GM18520 (cell line): ENCODE results near the gene GCGR.

Experiments
- ATAC-seq: cut with Tn5 transposase; IDR thresholded peaks from one replicate; pipeline ENCODE4 v1.9.1; 2021; ENCODE audit not compliant: unreplicated experiment

GCGR gene

DNA sequence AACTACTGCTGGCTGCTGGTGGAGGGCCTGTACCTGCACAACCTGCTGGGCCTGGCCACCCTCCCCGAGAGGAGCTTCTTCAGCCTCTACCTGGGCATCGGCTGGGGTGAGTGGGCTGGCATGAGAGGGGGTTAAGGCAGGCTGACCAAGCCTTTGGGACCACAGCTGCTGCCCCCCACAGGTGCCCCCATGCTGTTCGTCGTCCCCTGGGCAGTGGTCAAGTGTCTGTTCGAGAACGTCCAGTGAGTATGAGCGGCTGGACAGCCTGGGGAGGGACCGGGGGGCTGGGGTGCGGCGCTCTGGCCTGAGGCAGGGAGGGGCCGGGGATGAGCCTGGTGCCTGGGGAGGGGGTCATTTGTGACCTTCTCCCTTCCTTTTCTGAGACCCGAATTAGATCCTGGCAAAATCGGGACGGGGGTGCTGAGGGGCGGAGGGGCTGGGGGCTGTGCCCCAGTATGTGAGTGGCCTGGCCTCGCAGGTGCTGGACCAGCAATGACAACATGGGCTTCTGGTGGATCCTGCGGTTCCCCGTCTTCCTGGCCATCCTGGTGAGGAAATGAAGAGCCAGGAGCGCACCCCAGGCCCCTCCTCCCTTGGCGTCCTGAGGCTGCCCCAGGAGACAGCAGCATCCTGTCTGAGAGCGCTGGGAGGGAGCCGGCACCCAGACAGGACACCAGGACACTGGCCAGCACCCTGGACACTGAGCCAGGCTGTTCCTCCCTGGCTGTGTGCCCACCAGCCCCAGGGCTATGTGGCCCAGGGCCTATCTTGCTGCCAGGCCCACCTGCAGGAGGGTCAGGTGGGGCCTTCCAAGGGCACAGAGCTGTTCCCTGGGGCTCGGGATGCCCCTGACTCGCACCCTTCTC, 8.0 kb downstream of the GCGR start:
- no peak for ATAC-seq

DNA sequence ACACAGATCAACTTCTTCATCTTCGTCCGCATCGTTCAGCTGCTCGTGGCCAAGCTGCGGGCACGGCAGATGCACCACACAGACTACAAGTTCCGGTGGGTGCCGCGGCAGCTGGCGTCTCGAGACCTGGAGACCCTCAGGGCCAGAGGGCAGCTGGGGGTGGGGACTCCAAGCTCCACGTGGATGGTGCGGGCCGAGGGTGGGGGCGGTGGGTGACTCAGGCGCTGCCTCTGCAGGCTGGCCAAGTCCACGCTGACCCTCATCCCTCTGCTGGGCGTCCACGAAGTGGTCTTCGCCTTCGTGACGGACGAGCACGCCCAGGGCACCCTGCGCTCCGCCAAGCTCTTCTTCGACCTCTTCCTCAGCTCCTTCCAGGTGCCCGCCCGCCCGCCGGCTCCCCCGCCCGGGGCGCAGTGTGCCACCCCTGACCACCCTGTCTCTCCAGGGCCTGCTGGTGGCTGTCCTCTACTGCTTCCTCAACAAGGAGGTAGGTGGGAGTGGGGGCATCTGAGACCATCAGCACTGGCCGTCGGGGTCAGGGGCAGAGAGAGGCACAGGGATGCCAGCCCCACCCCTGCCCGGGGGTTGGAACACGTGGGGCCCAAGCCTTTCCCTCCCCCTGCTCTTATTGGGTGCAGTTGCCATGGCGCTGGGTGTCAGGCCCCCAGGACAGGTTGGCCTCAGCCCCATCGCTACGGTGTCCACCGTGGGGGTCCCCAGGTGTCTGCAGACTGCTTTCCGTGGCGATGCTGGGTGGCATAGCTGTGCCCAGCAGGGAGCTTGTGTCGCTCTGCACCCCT, 8.8 kb downstream of the GCGR start:
- no peak for ATAC-seq

DNA sequence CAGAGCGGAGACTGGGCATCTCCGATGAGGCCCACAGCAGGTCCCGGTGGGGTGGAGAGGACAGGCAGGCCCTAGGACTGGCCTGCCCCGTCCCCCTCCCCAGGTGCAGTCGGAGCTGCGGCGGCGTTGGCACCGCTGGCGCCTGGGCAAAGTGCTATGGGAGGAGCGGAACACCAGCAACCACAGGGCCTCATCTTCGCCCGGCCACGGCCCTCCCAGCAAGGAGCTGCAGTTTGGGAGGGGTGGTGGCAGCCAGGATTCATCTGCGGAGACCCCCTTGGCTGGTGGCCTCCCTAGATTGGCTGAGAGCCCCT, 9.4 kb downstream of the GCGR start:
- ATAC-seq = no peak

DNA sequence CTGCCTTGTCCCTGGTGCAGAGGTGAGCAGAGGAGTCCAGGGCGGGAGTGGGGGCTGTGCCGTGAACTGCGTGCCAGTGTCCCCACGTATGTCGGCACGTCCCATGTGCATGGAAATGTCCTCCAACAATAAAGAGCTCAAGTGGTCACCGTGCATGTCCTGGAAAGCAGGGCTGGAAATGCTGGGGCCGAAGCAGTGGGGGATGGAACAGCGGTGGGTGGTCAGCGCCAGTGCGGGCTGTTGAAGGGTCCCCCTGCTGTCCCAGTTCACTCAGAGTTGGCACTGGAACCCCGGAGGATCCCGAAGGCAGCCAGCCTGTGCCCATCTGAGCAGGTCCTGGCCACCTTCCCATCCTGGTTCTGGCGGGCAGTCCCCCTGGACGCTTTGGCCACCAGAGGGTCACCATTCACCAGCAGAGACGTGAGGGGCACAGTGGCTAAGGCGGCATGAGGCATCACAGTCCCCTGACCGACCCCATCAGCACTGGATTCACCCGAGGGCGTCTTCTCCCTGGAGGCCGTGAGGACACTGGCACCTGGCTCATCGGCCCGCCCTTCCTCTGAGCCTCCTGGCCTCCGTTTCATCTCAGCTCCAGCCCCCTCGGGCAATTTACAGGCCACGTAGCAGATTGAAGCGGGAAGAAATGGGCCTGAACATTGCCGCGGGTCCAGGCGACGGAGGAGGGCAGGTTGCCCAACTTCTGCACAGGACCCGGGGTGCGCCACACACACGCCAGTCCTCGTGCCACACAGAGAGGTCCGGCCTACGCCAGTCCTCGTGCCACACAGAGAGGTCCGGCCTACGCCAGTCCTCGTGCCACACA, 10.1 kb downstream of the GCGR start:
- ATAC-seq = no peak

DNA sequence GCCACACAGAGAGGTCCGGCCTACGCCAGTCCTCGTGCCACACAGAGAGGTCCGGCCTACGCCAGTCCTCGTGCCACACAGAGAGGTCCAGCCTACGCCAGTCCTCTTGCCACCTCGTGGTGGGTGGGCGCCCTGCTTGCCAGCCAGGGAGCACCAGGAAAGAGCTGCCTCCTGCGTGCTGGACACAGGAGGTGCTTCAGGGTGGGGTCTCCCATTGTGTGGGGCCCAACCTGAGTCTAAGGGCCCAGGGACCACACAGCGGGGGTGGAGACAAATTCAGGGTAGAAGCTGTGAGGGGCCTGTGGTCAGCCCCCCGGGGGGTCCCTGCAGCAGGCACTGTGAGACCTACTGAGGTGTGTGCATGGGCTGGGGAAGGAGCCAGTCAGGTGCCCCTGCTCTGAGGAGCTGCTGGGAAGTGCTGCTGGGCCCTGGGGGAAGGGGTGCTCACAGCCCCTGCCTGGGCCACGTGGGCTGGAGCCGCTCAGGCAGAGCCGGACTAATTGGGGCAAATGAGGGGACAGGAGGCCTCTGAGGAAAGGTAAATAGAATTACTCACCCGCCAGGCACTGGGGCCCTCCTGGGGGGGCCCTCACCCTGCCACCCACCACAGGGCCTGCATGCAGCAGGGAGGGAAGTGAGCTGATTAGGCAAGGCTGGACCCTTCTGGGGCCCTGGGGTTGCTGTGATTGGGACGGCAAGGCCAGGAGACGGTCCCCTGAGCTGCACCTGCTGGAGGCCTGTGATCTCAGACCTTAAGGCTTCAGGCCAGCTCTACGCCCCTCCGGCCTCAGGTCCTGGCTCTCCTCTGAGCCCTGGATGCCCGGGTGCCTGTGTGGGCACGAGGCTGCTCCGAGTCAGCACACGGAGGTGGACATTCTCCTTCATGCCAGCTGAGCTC, 11.0 kb downstream of the GCGR start:
- no peak for ATAC-seq

DNA sequence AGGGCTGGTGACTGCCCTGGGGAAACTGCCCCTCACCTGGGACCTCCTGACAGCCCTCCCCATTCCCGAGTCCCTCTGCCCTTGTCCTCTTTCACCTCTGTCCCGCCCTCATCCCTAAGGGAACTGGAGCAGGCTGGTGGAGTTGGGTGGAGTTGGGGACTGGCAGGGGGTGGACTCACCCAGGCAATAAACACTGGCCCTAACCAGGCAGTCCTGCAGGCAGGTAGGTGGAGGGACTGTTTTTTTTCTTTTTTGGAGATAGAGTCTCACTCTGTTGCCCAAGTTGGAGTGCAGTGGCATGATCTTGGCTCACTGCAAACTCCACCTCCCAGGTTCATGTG, 11.7 kb downstream of the GCGR start:
- no peak for ATAC-seq

DNA sequence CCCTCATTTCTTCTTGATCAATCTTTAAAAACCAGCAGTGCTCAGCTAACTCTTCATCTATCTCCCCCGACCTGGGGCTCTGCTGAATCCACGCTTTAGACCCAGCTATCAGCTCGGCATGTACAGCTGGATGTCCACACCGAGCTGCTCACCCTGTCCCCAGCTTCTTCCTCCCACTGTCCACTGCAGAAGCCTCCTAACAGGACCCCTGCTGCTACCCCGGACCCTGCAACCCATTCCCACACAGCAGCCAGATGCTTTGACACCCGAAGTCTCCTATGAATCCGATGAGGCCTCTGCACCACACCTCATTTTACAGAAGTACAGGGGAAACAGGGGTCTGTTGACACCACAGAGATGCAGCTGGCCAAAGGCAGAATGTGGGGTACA, 13.8 kb downstream of the GCGR start:
- no peak for ATAC-seq

DNA sequence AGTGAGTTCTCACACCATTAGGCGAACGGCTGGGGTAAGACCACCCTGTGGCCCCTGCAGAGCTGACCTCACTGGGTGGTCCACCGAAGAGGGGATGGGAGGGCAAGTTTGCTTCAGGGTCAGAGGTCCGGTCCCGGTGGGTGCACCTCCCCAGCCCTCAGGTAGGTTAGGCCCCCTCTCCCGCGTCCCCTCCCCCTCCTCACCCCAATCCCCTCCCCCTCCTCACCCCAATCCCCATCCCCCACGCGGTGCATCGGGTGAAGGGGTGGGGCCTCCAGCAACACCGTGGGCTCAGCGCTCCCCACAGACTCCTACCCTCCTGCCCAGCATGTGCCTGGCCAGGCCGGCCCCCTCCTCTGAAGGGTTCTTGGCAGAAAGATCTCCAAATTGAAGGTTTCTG, 15.8 kb downstream of the GCGR start:
- no peak for ATAC-seq

DNA sequence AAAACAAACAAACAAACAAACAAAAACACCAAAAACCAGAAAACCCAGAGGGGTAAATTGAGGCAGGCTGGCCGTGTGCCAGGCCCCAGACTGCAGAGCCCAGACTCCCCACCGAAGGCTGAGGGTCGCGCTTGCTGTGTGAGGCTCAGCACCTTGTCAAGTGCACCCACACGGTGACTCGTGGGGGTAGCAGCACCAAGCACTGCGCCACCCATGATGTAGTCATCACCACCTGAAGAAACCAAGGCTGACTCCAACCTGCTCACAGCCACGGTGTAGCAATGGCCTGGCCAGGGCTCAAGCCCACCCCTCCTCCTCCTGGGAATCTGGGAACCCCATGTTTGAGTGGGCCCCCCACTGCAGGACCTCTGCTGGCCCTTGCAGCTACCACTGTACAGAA, 17.2 kb downstream of the GCGR start:
- no peak for ATAC-seq

DNA sequence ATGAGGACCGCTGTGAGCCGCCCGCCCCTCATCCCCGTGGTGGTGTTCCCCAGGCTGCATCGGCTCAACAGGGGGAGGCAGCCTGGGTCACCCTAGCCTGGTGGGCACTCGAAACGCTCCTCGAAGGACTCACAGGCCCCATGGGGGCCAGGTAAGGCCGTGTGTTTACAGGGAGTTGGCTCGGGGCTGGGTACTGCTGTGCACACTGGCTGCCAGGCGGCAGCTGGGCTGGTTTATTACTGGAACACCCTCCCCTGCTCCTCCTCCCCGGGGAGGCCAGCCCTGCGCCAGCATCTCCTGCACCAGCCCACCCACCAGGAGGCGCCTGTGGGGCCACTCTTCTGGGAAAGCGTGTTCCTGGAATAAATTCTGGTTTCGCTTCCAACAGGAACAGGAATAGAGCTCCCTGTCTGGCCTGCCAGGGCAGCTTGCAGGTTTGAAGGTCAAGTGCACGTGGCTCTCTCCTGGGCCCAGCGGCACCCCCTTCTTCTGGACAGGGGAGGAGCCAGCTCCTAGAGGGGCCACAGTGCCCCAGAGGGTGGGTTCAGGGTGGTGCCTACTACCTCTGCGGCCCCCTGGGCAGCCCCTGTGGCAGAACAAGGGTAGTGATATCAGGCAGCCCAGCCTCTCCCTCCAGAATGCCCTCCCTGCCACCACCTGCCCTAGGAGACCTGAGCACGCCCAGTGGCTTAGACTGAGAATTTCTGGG, 17.8 kb downstream of the GCGR start:
- no peak for ATAC-seq

DNA sequence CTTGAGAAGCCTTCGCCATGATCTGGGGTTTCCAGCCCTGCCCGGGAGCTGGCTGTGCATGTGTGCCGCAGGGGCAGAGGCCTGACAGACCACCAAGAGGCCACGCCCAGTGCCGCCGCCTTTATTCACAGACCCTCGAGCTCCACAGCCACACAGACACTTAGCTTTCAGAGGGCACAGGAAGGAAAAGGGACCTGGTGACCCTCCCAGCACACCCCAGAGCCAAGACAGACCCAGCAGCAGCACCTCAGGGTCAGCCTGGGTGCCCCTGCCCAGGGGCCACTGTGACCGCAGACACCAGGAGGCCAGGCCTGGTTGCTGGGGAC, 18.3 kb downstream of the GCGR start:
- no peak for ATAC-seq

DNA sequence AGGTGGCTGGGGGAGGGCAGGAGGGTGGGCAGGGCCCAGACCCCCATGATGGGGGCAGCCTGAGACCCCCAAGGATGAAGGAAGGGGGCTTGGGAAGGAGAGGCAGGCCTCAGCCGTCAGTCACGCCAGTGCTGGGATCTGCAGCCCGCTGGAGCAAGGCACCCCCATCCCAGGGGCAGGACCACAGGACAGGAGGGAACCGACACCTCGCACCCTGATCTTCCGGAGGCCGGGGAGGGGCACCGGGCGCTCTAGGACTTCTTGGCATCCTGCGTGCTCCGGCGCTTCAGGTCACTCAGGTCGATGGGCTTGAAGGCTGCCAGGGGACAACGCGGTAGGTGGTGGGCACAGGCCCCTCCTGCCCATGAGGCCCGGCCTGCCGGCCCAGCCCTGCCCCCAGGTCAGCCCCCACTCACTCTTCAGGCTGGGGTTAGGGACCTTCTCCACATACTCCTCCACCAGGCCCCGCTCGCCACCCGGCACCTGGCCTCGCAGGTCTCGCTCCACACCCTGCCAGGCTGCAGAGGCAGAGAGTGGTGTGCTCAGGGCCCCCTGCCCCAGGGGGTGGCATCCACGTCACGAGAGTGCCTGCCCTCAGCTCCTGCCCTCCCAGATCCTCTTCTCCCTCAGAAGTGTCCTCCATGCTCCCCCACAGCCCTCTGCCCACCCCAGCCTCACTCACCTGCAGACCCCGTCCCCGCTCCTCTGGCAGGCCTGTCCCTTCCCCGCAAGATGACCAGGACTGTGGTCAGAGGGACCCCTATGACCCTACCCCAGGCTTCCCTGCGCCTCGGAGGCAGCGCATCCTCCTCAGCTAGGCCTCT, 19.3 kb downstream of the GCGR start:
- ATAC-seq = no peak

DNA sequence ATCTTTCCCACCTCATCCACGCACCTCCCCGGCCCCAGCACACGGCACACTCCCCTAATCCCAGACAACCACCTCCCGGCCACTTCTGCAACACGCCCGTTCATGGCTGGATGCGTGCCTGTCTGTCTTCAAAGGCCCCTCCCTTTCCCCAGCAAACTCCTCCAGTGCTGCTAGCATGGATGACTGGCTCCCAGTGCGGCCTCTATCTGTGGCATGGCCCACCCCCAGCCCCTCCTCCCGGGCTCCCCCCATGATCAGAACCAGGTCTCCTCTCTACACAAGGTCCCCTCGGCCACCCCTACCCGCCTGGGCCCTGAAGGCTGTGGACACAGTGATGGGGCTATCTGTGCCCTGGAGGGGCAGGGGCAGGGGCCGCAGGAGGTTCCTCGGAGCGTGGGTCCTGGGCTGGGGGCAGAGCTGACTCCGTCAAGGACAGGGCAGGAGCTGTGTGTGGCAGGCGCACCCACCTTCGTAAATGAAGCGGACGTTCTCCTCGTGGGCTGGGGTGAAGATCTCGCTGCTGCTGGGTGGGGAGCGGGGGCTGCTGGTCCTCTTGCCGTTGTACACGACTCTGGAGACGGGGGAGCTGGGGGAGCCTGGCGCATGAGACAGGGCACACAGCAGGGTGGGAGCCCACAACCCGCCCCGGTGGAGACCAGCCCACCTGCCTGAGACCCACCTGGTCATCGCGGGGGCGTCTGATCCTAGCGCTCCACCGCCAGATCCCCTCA, 20.0 kb downstream of the GCGR start:
- ATAC-seq = no peak

DNA sequence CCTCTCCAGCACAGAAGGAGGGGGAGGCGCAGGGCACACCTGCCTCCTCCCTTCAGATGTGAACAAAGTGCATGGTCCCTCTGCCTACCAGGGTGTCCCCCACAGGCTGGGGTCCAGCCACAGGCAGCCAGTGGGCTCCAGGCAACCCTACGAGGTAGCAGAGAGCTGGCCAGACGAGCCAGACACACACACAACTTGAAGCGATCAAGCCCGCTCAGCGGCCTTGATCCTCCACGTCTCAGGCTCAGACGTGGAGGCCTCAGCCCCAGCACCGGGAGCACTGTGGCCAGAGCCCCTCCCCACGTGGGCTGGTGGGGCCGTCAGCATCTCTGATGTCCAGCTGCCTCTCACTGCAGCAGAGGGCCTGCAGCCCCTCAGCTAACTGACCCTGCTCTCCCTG, 20.6 kb downstream of the GCGR start:
- no peak for ATAC-seq

DNA sequence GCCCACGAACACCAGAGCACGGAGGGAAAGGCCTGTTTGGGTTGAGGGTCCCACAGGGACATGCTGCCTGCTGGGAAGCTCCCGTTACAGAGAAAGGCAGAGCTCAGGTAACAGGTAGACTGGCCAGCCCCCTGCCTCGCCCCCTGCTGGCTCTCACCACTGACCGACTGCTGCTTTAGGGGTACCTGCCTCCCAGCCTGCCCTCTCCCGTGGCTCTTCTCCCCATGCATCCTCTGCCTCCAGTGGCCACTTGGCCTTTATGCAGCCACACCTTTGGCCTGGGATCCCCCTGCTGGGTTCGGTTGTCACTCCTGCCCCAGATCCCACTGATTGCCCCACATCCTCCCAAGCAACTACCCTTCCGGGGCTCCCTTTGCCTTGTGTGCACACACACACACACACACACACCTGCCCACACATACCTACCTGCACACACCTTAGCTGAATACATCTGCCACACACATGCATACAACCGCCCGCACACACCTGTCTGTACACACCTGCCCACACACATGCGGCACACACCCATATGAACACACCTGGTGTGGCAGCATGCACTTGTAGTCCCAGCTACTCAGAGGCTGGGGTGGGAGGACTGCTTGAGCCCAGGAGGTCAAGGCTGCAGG, 22.0 kb downstream of the GCGR start:
- no peak for ATAC-seq

DNA sequence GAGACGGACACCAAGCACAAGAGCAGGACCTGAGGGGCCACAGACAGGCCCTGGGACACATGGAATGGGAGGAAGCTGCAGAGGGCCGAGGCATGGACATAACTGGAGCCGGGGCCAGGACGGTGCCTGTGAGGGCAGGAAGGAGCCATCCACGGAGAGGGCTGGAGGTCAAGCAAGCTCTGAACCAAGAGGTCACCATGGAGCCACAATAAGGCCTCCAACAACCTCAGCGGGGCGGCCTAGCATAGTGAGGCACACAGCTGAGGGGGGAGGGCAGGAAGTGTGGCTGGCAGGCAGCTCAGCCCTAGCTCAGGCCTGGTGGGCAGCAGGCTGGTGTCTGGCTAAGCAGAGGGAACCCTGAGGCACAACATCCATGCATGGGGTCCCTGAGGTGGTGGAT, 24.7 kb downstream of the GCGR start:
- no peak for ATAC-seq

DNA sequence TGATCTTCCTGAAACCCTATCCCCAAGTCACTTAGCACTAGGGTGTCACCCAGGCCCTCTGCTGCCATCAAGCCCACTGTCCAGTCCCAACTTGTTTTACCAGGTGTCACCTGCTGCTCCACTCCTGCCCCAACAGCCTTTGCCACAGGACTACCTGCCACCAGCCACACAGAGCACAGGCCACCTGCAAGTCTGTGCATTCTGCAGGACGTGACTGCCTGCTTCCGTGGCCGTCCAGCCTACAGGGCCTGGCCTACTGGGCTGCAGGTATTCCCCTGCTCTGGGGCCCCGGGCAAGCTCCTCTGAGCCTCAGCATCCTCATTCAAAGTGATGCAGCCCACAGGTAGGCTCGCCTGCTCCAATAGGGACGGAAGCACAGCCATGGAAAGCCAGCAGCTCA, 25.9 kb downstream of the GCGR start:
- ATAC-seq = no peak

DNA sequence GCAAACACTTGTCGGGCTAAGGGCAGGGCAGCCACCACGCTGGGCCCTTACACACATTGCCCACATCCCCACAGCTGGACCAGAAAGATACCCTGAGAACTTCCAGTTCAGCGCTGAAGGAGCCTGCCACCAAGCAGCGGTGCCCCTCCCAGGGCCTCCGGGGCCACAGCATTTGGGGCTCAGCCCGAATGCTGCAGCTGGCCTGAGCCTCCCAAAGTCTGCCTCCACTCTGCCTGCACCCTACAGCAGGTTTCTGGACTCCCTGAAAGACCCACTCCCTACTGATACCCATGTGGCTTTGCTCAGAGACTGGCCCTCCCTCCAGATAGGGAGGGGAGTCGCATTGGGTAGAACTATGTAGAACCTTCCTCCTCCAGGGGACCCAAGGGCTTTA, 27.6 kb downstream of the GCGR start:
- no peak for ATAC-seq
